GM18868 (cell line): ENCODE results near the gene TUFM.
"Not testable (repeated sequence)": the region's sequence is repeated elsewhere in the genome, so short reads cannot be mapped to it uniquely, and the experiment has no call there.

Experiments used
- ATAC-seq: cut with Tn5 transposase; IDR thresholded peaks from one replicate; pipeline ENCODE4 v1.9.1; 2021; ENCODE audit warnings: mild to moderate bottlenecking, moderate library complexity; ENCODE audit not compliant: unreplicated experiment

TUFM gene

DNA sequence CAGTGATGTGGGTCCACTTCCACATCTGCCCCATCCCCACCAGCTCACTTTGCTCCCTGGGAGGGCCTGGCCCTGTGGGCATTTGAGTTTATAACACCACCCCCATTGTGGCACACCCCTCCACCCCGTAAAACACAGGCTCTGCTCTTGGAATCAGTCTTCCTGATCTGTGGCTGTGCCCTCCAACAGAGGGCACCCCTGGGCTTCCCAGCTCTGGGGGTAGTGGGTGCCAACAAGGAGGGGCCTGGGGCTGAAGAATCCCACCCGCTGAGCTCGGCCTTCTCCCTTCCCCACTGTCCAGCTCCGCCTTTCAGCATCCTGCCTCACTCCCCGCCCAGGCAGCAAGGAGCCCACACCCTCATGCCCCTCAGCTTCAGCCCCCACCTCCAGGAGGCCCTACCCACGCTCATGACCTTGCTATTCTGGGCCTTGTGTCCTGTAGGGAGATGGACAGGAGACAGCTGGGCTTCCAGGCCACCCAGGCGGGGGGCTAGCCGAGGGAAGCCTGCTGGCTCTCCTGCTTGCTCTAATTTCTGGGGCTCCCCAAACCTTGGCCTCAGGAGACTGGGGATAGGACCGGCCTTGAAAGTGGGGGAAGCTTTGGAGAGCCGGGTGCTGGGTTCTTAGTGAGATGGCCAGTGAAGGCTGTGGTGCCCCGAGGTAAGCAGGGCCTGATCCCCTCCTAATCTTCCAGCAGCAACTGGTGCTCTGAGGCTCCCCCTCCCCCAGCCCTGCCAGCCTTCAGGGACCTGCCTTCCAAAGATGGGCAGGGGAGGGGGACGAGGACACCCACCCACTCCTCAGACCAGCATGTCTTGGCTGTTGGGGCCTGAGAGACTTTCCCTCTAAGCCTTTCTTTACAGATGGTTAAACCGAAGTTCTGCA is 29.2 kb upstream of the TUFM start:
- ATAC-seq = no peak

DNA sequence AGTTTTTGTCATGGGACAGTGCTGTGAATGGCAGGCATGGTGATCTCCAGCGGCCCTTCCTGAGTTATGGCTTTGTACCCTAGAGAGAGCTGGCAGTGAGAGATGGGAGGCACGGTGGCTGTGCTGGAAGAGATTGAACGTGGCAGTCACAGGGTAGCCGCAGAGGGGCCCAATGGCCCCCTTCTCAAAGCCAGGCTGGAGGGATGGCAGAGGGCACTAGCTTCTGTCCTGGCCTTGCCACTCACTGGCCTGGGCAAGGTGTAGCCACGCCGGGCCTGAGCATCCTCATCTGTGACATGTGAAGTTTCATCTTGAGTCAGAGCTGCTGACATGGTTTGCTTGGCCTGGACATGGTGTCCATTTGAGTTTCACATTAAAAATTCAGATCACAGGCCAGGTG is 28.3 kb upstream of the TUFM start:
- no peak for ATAC-seq

DNA sequence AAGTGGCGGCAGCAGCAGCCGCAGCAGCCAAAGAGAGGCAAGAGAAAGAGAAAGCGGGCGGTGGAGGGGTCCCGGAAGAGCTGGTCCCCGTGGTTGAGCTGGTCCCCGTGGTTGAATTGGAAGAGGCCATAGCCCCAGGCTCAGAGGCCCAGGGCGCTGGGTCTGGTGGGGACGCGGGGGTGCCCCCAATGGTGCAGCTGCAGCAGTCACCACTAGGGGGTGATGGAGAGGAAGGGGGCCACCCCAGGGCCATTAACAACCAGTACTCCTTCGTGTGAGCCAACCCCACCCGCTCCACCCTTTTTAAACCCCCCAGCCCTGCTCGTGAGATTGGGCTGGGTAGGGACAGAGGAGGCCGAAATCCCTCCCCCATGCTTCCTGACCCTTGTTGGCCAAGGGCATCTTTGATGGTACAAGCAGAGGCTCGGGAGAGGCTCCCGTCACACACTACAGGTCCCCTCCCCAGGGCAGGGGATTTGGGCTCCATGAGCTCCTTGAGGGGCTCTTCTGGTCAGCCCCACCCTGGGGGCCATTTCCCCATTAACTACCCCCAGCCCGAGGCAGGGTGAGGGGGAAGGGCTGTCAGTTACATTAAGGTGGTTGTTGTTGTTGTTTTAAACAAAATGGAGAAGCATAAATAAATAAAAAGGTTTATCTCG is 27.5 kb upstream of the TUFM start:
- no peak for ATAC-seq

DNA sequence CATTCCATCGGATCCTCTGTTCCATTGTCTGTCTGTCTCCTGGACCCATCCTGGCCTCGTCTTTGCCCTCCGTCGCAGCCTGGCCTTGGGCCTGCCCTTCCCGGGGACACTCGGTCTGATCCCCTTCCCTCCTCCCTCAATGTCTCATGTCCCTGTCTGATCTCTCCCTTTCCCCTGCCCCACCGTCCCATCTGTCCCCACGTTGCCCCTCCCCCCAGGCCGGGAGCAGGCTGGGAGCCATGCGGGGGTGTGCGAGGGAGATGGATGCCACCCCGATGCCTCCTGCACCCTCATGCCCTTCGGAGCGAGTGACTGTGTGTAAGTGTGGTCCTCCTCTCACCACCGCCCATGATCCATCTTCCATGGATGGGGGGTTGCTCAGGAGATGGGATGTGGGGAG is 26.8 kb upstream of the TUFM start:
- no peak for ATAC-seq

DNA sequence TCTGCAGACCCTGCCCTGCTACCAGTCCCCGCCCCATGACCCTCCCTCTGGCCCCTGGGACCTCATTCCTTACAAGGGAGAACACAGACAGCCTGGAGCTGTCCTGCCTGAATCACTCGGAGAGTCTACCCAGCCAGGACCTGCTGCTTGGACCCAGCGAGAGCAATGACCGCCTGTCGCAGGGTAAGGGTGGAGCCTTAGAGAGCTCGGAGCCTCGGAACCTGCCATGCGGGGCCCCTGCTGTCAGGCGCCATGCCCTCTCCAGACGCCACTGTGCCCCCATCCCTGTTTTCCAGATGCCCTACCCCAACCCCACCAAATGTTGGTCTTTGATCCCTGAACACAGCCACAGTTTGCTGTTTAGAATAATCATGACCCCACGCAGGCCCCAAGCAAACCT is 23.1 kb upstream of the TUFM start:
- ATAC-seq = no peak

DNA sequence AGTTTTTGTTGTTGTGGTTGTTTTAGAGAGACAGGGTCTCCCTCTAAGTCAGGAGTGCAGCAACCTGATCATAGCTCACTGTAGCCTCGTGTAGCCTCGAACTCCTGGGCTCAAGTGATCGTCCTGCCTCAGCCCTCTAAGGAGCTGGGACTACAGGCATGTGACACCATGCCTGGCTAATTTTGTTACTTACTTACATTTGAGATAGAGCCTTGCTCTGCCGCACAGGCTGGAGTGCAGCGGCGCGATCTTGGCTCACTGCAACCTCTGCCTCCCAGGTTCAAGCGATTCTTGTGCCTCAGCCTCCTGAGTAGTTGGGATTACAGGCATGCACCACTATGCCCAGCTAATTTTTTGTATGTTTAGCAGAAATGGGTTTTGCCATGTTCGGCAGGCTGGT is 21.5 kb upstream of the TUFM start:
- ATAC-seq = not testable (repeated sequence)

DNA sequence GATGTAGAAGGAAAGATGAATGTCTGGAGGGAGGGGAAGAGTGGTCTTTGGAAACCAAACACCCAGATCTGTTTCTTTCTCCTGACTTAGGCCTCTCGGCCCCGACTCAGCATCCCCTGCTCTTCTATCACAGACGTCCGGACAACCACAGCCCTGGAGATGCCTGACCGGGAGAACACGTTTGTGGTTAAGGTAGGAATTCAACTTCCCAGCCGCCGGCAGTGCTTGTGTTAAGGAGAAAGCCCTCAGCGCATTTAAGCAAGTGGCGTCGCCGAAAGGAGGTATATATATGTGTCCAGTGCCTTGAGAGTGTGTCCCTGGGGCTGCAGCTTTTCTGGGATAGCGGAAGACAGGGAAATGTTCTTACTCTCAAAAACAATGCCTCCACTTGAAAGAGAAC is 21.1 kb upstream of the TUFM start:
- ATAC-seq = no peak

DNA sequence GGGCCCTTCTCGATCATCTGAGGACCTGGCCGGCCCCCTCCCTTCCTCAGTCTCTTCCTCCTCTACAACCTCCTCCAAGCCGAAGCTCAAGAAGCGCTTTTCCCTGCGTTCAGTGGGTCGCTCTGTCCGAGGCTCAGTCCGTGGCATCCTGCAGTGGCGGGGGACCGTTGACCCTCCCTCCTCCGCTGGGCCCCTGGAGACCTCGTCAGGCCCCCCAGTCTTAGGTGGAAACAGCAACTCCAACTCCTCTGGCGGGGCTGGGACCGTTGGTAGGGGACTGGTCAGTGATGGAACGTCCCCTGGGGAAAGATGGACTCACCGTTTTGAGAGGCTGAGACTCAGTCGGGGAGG is 20.3 kb upstream of the TUFM start:
- no peak for ATAC-seq

DNA sequence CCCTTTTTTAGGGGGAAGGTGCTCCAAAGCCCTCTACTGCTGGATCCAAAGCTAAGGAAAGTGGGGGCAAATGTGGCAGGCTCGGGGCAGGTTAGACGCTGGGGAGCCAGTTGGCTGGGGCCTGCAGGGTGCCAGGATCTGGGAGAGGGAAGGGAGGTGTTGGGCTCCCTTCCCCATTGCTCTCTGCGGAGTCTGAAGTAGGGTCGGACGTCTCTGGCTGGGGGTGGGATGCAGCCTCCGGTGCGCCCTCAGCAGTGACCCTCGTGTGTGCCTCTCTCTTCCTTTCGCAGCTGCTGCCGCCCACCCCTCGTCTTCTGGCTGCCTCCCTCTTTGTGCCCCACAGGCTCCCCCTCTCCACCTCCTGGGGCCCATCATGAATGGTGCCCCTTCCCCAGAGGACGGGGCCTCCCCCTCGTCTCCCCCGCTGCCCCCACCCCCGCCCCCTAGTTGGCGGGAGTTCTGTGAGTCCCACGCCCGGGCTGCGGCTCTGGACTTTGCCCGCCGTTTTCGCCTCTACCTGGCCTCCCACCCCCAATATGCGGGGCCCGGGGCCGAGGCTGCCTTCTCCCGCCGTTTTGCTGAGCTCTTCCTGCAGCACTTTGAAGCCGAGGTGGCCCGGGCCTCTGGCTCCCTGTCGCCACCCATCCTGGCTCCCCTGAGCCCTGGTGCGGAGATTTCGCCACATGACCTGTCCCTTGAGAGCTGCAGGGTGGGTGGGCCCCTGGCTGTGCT is 19.7 kb upstream of the TUFM start:
- ATAC-seq = no peak

DNA sequence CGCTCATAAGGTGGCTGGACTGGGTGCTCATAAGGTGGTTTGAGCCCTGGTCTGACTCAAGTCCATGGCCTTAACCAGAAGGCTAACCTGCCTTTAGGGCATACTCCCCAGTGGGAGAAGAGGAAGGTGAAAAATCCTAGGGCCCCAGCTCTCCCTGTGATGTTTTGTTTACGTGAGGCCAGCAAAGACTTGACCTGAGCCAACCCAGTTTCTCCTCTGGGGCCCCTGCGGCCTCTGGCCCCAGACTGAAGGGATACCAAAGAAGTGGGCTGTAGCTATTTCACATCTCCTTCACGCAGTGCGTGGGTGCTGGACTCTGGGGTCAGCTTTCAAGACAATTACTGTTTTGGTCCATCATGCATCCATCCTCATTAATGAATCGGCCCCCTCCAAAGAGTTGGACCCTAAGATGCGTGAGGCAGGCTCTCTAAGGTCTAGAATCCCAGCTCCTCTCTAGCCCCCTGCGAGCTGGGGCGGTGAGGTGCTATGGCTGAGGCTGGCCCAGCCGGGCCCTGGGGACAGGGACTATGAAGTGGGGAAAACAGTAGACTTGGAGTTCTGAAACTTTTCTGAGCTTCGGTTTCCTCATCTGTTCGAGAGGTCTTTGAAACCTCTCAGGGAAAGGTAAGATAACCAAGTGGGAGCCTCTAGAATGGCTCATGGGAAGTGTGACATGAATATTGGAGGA is 19.0 kb upstream of the TUFM start:
- ATAC-seq = no peak

DNA sequence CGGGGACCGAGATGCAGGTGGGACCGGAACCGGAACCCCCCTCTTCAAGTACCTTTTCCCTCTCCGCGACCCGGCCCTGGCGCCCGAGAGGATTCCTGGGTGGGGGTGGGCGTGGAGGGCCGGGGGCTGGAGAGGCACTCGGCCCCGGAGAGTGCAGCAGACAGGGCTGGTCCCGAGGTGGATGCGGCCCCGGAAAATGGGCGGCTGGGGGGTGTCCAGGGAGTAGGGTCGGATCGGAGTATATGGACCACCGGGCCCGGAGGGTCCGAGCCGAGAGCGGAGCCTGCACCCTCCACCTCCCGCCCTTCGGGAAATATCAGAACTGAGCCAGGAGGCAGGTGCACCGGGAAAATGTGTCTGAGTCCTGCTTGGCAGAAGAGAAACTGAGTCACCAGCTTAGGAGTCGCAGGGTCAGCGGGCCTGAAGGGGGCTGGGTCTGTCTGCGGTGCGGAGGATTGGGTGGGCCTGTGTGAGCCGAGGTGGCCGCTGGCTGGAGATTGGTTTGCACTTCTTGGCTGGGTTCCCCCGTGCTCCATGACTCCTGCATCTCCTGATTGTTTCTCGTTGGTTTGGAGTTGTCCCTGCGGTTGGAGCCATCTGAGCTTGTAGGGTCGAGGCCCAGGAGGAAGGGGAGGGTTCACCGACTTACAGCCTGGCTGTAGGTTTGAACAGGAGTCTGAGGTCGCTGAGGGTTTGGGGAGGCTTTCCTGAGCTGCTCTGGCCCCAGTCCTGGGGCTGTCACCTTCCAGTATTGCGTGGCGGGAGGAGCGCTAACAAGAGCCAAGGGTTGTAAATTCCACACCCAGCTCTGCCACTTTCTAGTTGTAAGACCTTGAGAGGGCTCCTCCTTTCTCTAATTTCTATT is 18.0 kb upstream of the TUFM start:
- ATAC-seq = no peak

DNA sequence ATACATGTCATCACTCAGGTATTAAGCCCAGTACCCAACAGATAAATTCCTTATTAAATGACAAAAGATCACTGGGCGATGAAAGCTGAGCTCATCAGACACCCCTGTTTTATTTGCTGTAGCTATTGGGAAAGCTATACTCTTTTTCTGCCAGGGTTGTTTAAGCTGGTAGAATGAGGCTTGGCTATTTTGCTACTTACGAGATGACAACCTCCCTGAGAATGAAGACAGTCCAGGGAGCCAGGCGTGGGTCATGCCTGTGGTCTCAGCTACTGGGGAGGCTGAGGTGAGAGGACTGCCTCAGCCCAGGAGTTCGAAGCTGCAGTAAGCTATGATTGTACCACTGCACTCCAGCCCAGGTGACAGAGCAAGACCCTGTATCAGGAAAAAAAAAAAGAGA is 13.2 kb upstream of the TUFM start:
- no peak for ATAC-seq

DNA sequence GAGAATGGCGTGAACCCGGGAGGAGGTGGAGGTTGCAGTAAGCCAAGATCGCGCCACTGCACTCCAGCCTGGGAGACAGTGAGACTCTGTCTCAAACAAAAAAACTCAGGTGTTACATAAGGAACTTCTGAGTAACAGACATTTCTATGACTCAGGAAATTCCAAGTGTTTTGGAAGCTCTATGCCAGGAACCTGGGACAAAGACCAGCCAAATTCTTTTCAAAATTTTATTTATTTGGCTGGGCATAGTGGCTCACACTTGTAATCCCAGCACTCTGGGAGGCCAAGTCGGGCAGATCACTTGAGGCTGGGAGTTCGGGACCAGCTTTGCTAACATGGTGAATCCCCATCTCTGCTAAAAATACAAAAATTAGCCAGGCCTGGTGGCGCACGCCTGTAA is 12.3 kb upstream of the TUFM start:
- ATAC-seq = no peak

DNA sequence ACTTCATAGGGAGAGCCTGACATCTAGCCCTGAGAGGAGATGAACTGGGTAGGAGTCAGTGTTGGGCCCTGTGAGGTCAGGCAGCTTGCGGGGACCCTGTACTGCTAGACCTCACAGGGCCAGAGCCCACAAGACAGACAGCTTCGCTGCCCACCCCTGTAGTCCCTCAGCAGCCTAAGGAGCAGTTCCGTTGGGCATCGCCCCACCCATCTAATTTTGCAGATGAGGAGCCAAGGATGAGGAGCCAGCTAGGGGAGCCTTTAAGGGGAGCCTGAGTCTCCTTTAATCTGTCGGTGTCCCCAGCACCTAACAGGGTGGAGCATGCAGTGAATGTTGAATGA is 755 bp upstream of the TUFM start:
- ATAC-seq = peak; percentile 2

DNA sequence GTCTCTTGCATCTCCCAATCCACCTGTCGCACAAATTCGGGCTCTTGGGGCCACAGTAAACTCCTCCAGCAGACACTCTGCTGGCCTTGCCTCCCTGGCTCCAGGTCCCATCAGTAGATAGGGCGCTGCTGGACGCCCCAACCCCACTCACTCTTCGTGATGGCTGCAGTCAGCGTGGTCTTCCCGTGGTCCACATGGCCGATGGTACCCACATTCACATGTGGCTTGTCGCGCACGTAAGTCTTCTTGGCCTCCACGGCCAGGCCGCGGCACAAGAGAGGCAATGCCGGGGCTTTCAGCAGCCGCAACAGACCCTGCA is 428 bp downstream of the TUFM start:
- ATAC-seq = no peak

DNA sequence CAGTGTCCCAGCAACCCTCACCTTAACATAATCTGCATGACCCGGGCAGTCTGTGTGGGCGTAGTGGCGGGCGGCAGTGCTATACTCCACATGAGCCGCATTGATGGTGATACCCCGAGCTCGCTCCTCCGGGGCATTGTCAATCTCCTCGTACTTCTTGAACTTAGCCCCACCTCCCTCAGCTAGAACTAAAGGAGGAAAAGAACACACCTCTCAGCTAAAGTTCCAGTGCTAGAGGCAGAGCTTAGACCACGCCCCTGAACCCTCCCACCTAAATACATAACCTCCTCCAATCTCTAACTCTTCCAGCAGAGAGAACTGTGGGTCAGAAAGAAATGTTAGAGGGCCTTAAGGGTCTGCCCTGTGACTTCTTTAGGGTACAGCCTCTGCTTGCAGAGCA is 855 bp downstream of the TUFM start:
- ATAC-seq = no peak

DNA sequence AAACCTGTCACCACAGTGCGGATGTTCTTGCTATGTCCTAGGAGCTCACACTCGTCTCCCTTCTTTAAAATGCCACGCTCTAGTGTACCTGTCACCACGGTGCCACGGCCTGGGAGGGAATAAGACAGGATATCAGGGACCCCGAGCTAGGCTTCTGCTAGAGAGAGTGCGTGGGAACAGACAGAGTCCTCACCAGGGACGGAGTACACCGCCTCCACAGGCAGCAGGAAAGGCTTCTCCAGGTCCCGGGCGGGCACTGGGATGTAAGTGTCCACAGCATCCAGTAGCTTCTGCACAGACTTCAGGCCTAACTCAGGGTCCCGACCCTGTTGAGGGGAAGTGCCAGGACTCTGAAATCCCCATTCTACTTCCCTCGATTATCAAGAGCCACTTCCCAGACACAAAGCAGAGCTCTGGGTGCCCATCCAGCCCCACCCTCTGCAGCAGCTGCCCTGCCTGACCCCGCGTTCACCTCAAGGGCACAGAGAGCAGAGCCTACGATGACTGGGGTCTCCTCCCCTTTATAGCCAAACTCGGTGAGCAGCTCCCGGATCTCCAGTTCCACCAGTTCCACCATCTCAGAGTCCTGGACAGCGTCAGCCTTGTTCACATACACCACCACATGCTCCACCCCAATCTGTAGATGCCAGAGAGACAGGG is 1.8 kb downstream of the TUFM start:
- ATAC-seq = no peak

DNA sequence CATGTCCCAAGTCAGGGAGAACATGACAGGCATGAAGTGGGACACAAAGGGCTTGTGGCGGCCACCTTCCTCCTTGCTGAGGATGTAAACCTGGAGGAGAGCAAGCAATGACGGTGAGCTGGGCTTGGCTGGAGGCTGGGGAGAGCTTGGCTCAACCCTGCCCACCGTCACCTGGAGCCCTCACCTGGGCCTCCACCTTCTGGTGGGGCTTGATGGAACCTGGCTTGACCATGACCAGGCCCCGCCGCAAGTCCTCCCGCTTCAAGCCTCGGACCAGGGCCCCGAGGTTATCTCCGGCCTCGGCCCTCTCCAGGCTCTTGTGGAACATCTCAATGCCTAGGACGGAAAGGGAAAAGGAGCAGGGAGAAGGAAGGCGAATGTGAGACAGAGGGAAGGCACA is 2.4 kb downstream of the TUFM start:
- no peak for ATAC-seq

DNA sequence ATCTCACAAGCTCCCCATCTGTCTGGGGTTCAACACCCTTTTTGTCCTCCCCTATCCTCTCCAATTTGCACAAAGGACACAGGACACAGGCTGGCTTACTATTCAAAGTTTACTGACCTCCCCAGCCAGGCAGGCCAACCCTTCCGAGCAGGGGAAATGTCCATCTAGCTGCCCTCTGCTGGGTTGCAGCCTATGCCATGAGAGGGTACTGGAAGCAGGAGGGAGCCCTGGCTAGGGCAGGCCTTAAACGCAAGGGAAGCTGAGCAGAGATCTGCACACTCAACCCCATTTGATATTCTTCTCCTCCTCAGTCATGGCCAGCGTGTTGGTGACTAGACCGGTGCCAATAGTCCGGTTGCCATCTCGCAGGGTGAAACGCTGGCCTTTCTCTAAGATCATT is 3.5 kb downstream of the TUFM start:
- ATAC-seq = no peak

DNA sequence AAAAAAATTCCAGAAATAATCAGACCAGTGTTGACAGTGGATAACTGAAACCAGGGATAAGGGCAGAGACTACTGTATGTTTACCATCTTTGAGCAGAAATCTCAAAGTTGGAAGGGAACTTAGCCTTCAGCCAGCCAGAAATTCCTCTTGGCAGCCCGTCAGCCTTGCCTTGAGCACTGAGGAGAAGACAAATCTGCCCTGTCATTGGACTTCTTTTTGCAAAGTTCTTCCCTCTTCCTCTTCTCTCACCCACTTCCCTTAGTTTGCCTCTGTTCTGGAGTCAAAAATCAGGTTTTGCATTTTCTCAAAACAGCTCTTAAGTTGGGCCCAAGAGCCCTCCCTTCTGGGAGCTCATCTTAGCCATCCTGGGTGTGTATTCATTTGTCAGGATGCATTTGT is 6.2 kb downstream of the TUFM start:
- no peak for ATAC-seq
